Hypothalamus (tissue), 51 donors: ENCODE measurements around the gene GTPBP4.

Experiments used
- DNase-seq, 51 donors: peaks; one replicate each; lab custom pipeline; 2025; lab: John Stamatoyannopoulos, UW

GTPBP4 gene

DNA sequence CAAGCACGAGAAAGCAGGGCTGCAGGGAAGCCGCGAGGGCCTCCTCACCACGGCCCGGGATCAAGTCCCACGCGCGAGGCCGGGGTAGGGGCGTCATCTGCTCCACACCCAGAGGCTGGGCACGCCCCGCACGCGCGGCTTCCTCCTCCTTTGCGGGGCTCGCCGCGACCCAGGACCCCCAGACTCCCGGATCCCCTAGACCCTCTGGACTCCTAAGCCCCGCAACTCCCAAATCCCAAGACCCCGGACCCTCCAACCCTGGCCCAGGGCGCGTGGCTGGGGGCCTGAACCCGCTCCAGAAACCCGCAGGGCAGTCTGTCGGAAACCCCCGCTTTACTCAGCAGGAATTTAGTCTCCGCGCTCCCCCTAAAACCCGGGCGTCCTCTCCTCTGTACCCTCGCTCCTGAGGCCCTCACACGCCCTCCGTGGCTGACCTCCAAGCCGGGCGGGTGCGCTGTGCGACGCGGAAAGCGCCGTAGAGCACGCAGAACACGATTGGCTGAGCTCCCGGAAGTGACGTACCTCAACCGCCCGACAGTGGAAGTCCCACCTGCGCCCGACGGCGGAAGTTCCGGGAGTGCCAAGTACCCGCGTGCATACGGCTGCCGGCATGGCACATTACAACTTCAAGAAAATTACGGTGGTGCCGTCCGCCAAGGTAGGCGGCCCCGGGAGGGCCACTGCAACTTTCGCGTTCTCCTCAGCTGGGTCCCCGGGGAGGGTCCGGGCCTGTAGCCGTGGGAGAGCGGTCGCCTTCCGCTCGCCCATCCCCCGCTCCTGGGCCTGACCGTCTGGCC is at the start of gene GTPBP4:
GTPBP4 (plus strand) TSS at position 565 of the 797 bp plus-strand sequence; CDS start at position 611, 46 bp downstream.
- peak; percentile 72 to 98 (median 95) for DNase-seq

DNA sequence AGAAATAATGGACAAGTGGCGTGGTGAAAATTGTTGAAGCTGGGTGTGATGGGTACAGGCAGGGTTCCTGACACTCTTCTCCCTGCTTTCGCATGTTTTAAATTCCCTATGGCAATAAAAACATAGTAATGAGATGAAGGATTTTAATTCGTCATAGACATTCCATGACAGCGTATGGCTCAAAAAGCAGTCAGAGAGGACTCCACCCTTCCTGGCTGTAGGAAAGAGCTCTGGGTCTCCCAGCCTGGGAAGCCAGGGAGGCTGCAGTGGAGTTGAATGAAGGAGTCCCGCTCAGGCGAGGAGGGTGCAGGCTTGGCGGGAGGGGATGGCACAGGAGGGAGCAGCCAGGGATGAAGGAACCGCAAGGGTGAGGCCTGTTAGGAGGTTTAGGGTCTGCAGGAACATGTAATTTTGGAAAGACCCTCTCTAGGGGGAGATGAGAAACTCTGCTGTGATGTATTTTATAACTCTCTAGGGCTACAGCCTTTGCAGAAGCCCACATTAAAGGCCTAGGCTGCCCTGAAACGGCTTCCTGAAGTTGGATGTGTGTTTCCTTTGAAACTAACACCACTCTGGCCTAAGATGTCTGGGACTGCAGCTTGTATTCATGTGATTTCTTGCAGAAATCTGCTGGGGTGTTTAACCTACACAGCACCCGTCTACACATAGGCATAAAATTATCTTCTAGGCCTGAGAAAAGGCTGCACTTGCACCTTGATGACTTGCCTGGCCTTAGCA is 49.1 kb upstream of the GTPBP4 start:
- no peak for DNase-seq

DNA sequence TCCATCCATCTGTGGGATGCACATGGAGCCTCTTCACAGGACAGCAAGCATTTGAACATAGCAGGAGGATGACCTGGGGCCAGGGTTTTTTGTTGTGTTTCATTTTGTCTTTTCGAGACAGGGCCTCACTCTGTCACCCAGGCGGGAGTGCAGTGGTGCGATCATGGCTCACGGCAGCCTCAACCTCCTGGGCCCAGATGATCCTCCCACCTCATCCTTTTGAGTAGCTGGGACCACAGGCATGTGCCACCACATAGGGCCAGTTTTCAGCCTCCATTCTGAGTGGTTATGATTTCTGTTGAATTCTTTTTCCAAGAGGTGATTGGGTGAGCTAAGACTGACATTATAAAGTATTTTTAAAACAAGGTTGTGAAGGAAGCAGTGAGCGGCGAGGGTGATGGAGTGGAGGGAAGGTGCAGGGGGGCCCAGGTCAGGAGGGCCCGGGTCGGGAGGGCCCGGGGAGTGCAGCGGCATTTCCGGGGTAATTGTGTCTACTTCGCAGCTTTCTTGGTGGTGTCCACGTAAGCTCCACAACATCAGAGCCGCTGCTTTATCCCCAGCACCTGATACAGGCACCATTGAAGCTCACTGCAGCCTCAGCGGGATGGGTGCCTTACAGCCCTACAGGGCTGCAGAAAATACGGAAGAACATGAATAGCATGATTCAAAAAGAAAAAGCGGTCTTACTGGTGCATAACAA is 44.8 kb upstream of the GTPBP4 start:
- DNase-seq = no peak

DNA sequence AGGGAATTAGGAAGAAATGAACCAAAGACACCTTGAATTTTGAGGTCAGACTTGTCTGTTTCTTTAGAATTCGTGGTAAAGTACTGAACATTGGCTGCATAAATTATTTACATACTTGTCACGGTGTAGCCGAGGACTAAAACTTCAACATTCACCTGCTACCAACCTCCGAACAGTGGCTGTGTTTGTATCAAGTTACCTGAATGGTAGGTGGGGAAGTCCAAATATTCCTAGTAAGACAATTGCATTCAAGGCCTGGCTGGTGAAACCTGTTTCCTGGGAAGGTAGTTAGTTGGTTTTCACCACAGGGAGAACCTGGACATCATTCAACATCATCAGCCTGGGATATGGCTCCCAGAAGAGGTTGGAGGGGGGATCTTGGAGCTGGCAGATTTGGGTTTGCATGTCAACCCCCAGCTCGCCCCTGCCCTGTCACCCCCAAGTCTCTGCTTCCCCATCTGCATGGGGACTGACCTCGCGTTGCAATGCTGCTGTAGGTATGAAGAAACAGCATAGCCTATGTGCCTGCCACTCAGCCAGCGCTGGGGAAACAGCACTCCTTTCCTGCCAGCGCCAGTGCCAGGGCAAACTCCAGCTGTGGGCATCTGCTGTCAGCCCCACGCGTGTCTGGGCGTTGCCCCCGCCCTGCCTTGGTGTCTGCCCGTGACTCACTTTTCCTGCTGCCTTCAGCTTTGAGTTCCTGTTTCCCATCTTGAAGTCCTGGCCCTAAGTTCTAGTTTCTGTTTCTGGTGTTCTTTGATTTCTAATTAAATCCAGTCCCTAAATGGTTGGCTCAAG is 44.0 kb upstream of the GTPBP4 start:
- peak in 3 of 51 donors; percentile 12 to 29 (median 18) for DNase-seq

DNA sequence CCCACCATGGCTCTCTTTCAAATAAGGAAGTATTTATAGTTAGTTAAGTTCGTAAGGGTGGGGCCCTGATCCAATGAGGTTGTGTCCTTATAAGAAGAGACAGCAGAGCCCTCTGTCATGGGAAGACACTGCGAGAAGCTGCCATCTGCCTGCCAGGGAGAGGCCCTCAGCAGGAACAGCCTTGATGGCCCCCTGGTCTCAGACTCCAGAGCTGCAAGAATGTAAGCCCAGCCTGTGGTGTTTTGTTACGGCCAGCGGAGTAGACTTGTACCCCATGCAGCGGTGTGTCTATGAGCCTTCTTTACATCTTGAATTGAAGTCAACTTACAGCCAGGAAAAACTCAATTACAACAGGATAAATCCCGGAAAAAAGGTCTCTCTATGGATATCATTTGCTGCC is 42.5 kb upstream of the GTPBP4 start:
- no peak for DNase-seq

DNA sequence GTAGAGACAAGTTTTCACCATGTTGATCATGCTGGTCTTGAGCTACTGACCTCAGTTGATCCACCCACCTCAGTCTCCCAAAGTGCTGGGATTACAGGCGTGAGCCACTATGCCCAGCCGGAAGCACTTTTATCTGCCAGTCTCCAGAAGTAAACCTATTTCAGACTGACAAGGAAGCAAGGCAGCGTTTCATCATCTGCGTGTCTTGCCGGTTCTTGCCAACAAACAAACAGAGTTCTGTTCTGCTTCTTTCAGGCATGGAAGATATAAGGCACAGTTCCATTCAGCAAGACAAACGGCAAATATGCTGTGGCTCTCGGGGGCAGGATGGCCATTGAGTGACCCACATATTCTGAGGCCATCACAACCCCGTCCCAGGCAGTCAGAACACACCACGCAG is 41.2 kb upstream of the GTPBP4 start:
- no peak for DNase-seq

DNA sequence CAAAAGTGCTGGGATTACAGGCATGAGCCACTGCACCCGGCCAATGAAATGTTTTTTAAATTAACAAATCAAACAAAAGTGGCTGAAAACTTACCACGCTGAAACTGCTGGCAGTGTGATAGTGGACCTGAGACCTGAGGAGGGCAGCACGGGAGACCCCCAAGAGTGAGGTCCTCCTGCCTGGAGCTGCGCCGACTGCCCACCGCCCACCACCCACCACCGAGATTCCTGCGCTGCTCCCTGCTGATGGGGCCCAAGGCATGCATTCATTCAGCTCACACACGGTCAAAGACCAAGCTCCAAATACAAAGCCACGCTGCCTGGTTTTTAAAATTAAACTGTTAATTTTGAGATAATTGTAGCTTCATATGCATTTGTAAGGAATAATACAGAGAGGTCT is 40.4 kb upstream of the GTPBP4 start:
- no peak for DNase-seq

DNA sequence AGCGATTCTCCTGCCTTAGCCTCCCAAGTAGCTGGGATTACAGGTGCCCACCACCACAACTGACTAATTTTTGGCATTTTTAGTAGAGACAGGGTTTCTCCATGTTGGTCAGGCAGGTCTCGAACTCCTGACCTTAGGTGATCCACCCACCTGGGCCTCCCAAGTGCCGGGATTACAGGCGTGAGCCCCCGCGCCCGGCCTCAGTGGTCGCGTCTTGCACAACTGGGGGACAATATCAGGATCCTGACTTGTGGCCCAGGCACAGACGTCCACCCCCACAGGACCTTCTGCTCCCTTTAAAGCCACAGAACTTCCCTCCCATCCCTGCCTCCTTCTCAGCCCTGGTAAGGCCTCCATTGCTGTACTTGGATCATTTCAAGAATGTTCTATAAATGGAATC is 39.9 kb upstream of the GTPBP4 start:
- DNase-seq = no peak

DNA sequence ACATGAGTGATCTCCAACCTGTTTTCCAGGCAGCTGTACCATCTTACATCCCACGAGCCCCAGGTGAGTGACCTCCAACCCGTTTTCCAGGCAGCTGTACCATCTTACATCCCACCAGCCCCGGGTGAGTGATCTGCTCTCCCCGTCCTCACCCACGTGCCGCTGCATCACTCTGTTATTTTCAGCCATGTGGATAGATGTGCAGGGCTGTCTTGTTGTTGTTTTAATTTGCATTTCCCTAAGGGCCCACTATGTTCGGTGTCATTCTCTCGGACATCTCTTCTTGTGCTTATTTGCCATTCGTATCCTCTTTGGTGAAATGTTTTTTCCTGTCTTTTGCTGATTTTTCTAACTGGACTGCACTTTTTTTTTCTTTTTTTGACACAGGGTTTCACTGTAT is 38.8 kb upstream of the GTPBP4 start:
- no peak for DNase-seq

DNA sequence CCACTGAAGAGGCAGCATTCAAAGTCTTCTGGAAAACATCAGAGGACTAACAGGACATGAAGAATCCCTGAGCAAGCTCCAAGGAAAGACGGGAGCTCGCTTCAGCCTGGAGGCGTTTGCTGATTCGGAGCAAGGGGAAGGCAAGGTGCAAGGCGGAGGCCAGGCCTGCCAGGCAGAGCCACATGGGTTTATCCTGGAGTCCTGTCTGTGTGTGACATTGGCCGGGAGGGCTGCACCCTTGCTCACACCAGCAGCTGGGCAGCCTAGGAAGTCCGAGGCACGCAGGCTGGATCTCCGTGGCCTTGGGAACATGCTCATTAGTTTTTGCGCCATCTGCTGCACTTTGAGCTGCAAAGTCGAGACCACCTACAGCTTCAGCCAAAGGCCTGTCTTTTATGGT is 34.4 kb upstream of the GTPBP4 start:
- DNase-seq = no peak

DNA sequence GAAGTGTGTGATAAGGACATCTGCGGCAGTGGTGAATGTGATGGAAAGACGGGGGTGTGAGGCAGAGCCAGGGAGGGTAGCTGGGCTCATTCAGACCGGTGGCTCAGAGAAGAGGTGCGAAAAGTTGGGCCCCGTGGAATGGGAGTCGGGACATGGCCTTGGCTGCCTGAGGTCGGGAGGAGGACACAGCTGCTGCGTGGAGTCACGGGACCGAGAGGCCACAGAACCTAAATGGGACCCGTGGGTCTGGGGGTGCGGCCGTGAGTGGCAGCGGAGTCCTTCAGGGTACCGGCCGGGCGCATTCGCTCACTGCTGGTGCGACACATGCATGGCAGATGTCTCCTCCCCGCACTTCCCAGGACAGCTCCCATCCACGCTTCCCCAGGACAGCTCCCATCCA is 33.8 kb upstream of the GTPBP4 start:
- no peak for DNase-seq

DNA sequence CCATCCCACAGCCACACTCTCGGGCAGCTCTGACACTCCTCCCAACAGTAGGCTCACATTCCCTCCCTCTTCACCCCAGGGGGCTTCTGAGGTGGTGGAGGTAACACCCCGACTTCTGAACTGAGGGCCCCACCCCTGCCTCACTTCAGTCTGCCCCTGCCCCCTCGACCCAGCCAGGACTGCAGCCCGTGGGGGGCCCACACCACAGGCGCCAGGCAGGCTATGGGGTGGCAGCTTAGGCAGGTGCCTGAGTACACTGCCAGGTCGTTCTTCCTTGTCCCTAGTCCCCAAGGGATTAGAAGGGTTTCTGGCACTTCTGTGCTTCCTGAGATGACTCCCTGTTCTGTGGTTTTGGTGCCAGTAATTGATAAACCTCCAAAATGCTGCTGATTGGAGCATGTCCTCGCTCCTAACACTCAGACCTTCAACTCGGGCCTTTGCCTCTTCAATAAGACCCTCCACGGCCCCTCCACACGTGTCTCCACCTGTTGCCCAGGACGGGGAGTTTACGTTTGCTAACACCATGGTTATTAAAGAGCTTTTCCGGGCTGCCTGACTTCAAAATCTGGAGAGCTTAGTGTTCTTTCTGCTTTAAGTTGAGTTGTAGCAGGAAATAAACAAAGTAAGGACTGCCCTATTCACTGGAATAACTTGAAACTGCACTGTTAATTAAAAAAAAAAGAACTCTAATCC is 33.0 kb upstream of the GTPBP4 start:
- no peak for DNase-seq

DNA sequence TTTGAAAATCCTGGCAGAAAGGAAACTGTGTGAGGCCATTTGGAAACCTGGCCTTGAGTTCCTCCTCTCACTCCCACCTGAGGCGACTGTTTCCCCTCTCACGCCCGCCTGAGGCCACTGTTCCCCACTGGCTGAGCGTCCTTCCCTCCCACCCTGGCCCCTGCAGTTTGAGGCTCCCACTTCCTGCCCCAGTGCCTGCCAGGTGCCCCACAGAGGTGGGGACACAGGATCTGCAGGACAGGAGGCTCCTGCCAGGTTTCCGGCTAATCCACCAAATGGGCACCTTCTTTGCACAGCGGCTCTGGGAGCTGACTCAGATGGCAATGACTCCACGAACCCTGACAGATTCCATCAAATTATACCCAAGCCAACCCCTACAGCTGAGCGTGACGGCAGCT is 32.4 kb upstream of the GTPBP4 start:
- DNase-seq = peak in 1 of 51 donors; percentile 27

DNA sequence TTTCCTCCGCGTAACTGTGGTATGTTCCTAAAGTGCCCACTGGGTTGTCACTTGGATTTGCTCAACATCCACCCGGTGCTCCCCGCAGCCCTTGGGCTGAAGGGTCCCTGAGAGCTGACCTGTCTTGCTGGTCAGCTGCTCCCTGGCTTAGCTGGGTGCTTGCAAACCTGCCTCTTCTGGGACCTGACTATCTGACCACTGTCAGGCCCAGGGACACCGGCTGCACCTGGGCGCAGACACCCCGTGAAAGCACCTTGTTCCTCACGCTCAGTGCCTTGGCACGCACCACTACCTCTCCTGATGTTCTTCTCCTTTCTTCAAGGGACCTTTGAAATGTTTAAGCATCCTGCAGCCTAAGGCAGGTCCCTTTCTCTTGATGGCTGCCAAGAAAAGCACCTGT is 30.1 kb upstream of the GTPBP4 start:
- DNase-seq = no peak

DNA sequence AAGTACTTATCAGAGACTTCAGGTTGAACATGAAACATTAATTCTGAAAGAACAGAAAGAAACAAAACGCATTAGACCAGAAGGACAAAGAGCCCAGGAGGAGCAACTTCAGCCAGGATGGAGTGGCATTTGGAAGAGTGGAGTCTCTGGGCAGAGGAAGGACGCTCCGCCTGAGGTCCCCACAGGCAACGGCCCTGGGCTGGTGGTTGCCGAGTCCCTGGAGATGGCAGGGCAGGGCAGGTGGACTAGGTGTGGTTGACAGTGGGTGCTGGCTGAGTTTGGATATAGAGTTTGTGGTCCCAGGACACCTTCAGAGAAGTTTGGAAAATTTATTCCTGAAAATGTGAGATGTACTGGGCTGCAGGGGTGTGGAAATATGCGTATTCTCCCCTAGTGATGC is 29.4 kb upstream of the GTPBP4 start:
- no peak for DNase-seq

DNA sequence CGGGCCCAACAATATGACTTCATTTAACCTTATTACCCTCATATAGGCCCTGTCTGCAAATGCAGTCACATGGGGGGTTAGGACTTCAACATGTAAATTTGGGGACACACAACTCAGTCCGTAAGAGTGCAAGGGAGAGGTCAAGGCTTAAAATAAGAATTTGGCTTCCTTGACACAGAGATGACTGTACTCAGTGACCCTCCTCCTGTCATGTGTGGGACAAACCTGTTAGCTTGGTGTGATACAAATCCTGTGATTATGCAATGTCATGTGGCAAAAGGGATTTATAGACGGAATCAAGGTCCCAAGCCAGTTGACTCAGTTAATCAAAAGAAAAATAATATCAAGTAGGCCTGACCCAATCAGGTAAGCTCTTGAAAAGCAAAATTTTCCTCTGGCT is 25.9 kb upstream of the GTPBP4 start:
- no peak for DNase-seq

DNA sequence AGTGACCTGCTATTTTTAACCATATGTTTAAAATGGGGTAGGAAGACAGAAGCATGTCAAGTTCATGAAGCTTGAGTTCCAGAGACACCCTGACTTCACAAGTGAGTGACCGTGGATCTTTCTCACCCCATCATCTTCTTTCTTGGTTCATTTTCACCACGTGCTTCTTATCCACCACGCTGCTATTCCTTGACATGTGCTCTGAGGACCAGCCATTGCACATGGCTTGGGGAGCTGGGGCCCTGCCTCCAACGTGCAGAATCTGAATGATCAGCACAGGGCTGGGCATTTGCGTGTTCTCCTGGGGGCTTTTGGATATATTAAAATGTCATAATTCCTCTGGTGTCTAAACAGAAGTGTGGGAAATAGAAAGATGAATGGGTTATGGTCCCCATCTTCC is 25.0 kb upstream of the GTPBP4 start:
- DNase-seq = no peak

DNA sequence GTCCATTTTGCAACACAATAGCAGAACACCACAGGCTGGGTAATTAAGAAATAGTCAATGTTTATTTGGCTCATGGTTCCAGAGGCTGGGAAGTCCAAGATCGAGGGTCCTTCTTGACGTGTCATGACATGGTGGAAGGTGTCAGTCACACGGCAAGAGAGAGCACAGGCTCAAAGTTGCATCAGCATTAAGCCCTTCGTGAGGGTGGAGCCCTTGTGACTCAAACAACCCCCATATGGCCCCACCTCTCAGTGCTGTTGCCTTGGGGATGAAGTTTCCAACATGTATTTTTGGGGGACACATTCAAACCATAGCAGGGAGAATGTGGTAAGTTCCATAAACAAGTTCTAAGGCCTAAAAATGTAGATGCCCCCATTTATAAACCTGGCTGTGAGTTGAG is 24.6 kb upstream of the GTPBP4 start:
- DNase-seq = no peak

DNA sequence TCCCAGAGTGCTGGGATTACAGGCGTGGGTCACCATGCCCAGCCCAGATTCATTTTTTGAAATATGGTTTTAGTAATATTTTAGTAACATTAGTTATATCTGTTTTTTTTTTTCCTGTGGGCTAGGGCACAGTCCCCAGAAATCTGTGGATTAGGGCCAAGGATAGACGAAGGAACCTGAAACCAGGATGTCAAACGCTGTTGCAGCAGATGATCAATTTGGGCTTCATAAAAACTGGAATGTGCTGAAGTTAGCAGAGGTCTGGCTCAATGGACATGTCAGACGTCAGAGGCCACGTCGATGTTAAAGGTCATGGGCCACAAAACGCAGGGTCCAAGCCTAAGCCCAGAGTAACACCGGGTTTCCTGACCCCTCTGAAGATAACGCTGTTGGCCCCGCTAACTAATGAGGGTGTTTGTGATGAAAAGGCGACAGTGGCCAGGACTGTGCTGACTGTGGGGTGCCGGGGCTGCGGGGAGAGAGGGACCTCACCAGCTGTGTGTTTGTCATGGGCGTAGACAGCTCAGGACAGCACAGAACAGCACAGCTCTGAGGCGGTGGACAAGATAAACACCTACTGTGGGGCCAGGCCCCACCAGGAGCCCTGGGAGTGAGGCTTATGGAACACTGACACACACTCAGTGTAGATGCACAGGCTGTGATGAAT is 23.8 kb upstream of the GTPBP4 start:
- DNase-seq = no peak

DNA sequence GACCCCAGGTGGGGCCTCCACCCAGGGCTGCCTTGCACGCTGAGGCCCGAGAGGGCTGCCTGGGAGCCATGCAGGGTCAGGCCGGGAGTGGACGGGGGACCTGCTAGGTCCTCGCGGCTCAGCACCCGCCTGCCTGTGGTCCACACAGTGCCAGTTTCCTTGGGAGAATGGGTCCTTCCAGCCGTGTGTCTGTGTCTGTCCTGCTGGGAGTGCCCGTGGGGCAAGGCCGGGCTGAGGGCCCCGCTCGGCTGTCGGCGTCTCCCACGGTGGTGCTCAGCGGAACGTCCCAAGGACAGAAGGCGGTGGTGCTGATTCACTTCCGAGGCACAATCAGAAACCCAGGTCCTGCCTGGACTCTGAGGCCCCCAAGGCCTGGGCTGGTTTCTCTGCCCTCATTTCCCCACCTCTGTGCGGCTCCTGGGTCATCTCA is 23.2 kb upstream of the GTPBP4 start:
- DNase-seq = no peak
